HG02642 (cell line): ENCODE measurements around the gene SUSD1.

Experiments
- ATAC-seq: cut with Tn5 transposase; IDR thresholded peaks from one replicate; pipeline ENCODE4 v1.9.1; 2021; ENCODE audit warnings: mild to moderate bottlenecking; ENCODE audit not compliant: unreplicated experiment, poor library complexity

The SUSD1 gene

DNA sequence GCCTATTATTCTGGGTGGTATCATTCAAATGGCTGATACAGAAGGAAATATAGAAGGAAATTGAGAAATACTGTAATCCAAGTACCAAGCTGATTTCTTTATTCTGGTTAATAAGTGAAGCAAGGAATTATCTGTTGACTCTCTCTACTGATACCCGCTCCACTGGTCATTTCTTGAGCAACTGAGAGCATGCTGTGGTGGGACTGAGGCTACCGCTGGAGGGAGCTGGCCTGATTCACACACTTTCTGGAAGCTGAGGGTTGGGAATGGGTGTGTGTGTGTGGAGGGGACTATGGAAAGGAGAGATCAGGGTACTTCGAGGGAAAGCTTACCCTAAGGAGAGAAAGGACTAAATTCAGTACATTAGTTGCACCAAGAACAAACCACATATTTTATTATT lies 174.4 kb downstream of the SUSD1 start:
- no peak for ATAC-seq

DNA sequence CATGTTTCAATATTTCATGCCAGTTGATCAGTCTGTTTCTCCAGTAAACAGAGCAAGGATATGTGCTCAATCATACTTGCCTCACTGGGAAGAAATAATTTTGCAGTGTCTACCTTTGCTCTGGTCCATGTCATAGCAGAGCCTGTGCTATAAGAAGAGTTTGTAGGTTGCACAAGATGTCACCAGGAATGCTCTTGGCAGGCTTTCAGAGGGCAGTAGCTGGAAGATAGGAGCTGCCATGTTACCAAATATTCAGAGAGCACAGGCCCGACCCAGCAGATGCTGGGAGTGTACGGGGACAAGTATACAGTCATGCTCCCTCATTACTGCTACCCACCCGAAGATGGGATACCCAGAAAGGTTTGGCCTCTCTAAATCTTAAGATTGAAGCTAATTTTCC lies 175.8 kb downstream of the SUSD1 start:
- no peak for ATAC-seq

DNA sequence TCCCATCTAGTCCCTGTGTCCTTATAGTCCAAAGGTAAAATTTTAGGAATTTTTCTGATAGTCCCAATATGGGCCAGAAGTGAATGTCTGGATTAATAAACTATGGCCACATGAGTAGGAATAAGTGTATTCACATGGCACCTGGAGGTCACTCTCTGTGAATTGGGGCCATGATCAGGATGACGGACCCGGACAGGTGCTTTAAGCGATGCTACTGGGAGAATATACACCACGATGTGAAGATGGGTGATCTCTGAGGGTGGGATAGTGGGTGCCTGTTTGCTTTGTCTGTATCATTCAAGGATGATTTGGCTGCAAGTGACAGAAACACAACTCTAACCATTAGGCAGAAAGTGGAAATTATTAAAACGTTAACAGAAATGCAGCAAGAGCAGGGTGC lies 177.3 kb downstream of the SUSD1 start:
- ATAC-seq: no peak

GRCh38 chr9:111994831-111995458 lies 180.2 kb downstream of the SUSD1 start:
- peak; percentile 68 for ATAC-seq

DNA sequence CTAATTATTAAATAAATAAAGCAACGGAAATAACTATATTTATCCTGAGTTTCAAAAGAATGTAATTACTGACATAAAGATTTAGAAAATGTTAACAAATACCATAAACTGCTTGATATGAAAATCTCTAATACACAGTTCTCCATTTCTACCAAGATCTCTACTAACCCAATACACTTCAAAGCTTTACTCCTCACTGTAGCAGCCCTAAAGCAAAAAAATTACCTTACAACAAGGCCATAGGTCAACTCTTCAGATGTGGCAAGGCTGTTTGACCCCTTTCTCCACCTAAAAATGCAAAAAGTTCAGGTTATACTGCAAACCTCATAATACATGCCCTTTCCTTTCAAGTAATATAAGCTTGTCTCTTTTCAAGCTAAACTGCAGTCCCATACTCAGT lies 181.8 kb downstream of the SUSD1 start:
- ATAC-seq: no peak

DNA sequence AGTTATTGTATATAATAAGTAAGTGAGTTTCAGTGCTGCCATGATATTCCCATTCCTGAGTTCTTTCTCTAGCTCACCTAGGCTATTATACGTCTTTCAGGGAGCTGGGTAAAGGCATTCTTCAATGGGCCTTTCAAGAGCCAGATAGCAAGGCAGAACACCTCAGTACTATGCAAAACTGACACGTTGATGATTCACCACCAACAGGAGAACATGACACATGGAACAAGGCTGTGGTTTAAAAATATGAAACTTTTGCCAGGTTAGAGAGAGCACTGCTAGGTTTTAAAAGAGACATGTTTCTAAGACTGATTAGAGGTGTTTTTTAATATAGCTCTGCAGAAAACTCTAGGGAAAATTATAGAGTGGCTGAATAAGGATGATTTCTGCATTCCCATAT lies 182.6 kb downstream of the SUSD1 start:
- ATAC-seq: peak; percentile 84

- ATAC-seq: no peak
Observed at GRCh38 chr9:111991179-111991578, 183.9 kb downstream of the SUSD1 start.
